B cell (primary cell): Measurements from ENCODE around the gene TP53. TPM values are rescaled to one million over a fixed set of nuclear protein-coding genes. Genes with fewer than 3 reads are reported as not detected.

ENCODE experiments used
- ATAC-seq: fragments of 200-7000 bp; cut with Tn5 transposase; one replicate; pipeline ENCODE4 v1.10.0; 2021; ENCODE audit warnings: low read depth, mild to moderate bottlenecking, moderate number of reproducible peaks, moderate library complexity
- CTCF ChIA-PET: fragments of 350-600 bp; sonication (Branson Sonifier 250); formaldehyde crosslinking; loops from one replicate; lab custom pipeline; 2021; ENCODE audit warnings: antibody characterized with exemption, inconsistent platforms; lab: Charles Lee
- POLR2A ChIA-PET: fragments of 350-600 bp; sonication (Branson Sonifier 250); formaldehyde crosslinking; loops from one replicate; lab custom pipeline; 2021; ENCODE audit warnings: antibody characterized with exemption; lab: Charles Lee
- DNase-seq: peaks from one replicate; pipeline ENCODE4 v3.0.0; 2013
- H2AFZ ChIP-seq: 2 replicates; pipeline ENCODE4 v1.6.1; 2012; ENCODE audit warnings: mild to moderate bottlenecking, low read depth, low read length; ENCODE audit not compliant: insufficient read depth, poor library complexity, severe bottlenecking
- H3K27ac ChIP-seq, 2 donors: 1 replicate in 1 of 2; 2 replicates in 1 of 2; pipeline ENCODE4 v1.5.1; 2012 to 2013; ENCODE audit warnings: low read length in 2 of 2, mild to moderate bottlenecking in 2 of 2, moderate library complexity in 1 of 2
- H3K27me3 ChIP-seq, 4 experiments: fragments of 200-600 bp in 1 of 4; sonication (generic) in 1 of 4; replicated peaks in 1 of 4; 1 replicate in 2 of 4; 2 replicates in 2 of 4; pipeline versions ENCODE4 v1.6.1 to v1.7.0; 2013 to 2016; ENCODE audit warnings: low read length in 3 of 4, mild to moderate bottlenecking in 2 of 4, mixed read lengths in 1 of 4, moderate library complexity in 1 of 4; ENCODE audit not compliant: insufficient read depth in 4 of 4, control insufficient read depth in 3 of 4; ENCODE audit errors: control extremely low read depth in 1 of 4
- H3K36me3 ChIP-seq, 2 experiments: replicated peaks in 1 of 2; 1 replicate in 1 of 2; 2 replicates in 1 of 2; pipeline versions ENCODE4 v1.6.1 to v1.7.1; 2013; ENCODE audit warnings: low read length in 1 of 2; ENCODE audit not compliant: insufficient read depth in 2 of 2, control insufficient read depth in 1 of 2; ENCODE audit errors: control extremely low read depth in 1 of 2, extremely low read depth in 1 of 2
- H3K4me1 ChIP-seq, 2 donors: fragments of 200-600 bp in 1 of 2; sonication (generic) in 1 of 2; 1 replicate in 1 of 2; 2 replicates in 1 of 2; pipeline versions ENCODE4 v1.5.1 to v1.6.1; 2013 to 2017; ENCODE audit warnings: low read length in 2 of 2; ENCODE audit not compliant: control insufficient read depth in 2 of 2, insufficient read depth in 2 of 2
- H3K4me2 ChIP-seq: replicated peaks from 2 replicates; pipeline ENCODE3; 2012; ENCODE audit warnings: mild to moderate bottlenecking, low read depth, low read length; ENCODE audit not compliant: poor library complexity, severe bottlenecking
- H3K4me3 ChIP-seq, 5 experiments: fragments of 200-600 bp in 1 of 5; sonication (generic) in 1 of 5; 1 replicate in 3 of 5; 2 replicates in 2 of 5; pipeline versions ENCODE4 v1.5.1 to v1.7.0; 2011 to 2016; ENCODE audit warnings: low read length in 4 of 5, mild to moderate bottlenecking in 4 of 5, low read depth in 2 of 5, control low read depth in 1 of 5, moderate library complexity in 1 of 5; ENCODE audit not compliant: insufficient read depth in 1 of 5; ENCODE audit errors: control extremely low read depth in 1 of 5, extremely low read depth in 1 of 5
- H3K79me2 ChIP-seq: fragments of 200-600 bp; sonication (generic); one replicate; pipeline ENCODE4 v1.6.0; 2016; ENCODE audit warnings: low read length; ENCODE audit not compliant: control insufficient read depth, insufficient read depth
- H3K9ac ChIP-seq: fragments of 200-600 bp; sonication (generic); 2 replicates; pipeline ENCODE4 v1.6.1; 2017; ENCODE audit warnings: mild to moderate bottlenecking, low read length, moderate library complexity
- H3K9me3 ChIP-seq, 3 donors: one replicate each; pipeline versions ENCODE4 v1.6.1 to v1.7.1; 2013; ENCODE audit warnings: low read length in 2 of 3; ENCODE audit not compliant: control insufficient read depth in 2 of 3, insufficient read depth in 1 of 3; ENCODE audit errors: control extremely low read depth in 1 of 3
- H4K20me1 ChIP-seq: 2 replicates; pipeline ENCODE4 v1.6.0; 2012; ENCODE audit warnings: mild to moderate bottlenecking, low read length; ENCODE audit not compliant: insufficient read depth, control insufficient read depth, poor library complexity, severe bottlenecking
- H3K27ac Mint-ChIP-seq: one replicate; pipeline ENCODE4 v1.8.0; 2021; ENCODE audit warnings: mixed read lengths
- H3K27me3 Mint-ChIP-seq: one replicate; pipeline ENCODE4 v1.8.0; 2021; ENCODE audit warnings: mixed read lengths
- H3K4me1 Mint-ChIP-seq: one replicate; pipeline ENCODE4 v1.8.0; 2021; ENCODE audit warnings: mixed read lengths
- H3K4me3 Mint-ChIP-seq: one replicate; pipeline ENCODE4 v1.8.0; 2021; ENCODE audit warnings: mixed read lengths
- H3K9me3 Mint-ChIP-seq: one replicate; pipeline ENCODE4 v1.8.0; 2022; ENCODE audit warnings: mixed read lengths; ENCODE audit not compliant: insufficient read depth
- CTCF ChIP-seq: fragments of 200-600 bp; IDR thresholded peaks from one replicate; pipeline ENCODE4 v1.8.0; 2022; ENCODE audit warnings: antibody characterized with exemption, mild to moderate bottlenecking
- EZH2 ChIP-seq: IDR thresholded peaks from 2 replicates; pipeline ENCODE4 v1.6.1; 2012; ENCODE audit warnings: borderline replicate concordance, low read depth, mild to moderate bottlenecking, moderate library complexity, low read length; ENCODE audit not compliant: insufficient read depth, poor library complexity, severe bottlenecking
- WGBS: methylation state at CpG from one replicate; pipeline ENCODE4 v1.1.5; 2013; ENCODE audit warnings: missing lambda C conversion rate; ENCODE audit not compliant: insufficient coverage; 5-methylcytosine and 5-hydroxymethylcytosine counted together
- intact Hi-C: fragments of 100-400 bp; cut with micrococcal nuclease; formaldehyde crosslinking; loops from one replicate; pipeline ENCODE4 v1.10.0; 2022
- polyA plus RNA-seq: library from polyadenylated mRNA; depleted of rRNA; stranded (reverse); fragments of >200 nt; gene quantifications from 2 replicates; pipeline ENCODE4 v1.2.3, GENCODE V29; 2012
- total RNA-seq, 2 donors: library from RNA; stranded (reverse); fragments of 120-200 nt in 1 of 2; gene quantifications; 1 replicate in 1 of 2; 2 replicates in 1 of 2; pipeline versions ENCODE4 v1.2.3 to v1.2.4, GENCODE V29; 2013 to 2022

The TP53 gene
- total and polyA plus RNA-seq, 2 donors (not counting 1 experiment from before 2014, with no cell fraction given): 76.1 to 89.9 TPM

DNA sequence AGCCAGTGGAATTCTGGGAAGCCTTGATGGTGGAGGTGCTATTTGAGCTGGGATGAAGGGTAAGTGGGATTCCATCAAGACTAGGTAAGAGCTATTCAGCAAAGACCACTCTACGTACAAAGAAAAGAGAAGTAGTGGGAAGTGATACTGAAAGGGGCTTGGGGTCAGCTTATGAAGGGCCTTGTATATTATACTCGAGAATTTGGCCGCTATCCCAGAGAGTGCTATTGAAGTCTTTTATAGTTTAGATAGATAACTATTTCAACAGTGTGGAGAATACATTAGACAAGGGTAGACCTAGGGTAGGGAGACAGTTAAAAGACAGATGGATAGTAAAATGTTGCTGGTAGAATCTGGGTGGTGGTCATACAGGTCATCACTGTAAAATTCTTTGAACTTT lies 40.6 kb upstream of the TP53 start:
- Histone ChIP-seq H3K27ac (no peak overlapping the region), H2AFZ (no peak overlapping the region), H3K4me2 (no peak overlapping the region), H3K79me2 (no peaks in the 10 kb centered on the region), H3K9ac (no peak overlapping the region), H3K36me3 (no peaks in the 10 kb centered on the region), H4K20me1 (no peaks in the 10 kb centered on the region), H3K9me3 (no peaks in the 10 kb centered on the region), H3K27me3 (peaks cover 0 to 5% (median 2%) of the 10 kb centered on the region in 4 experiments), H3K4me3 (no peak overlapping the region), H3K4me1 (peaks cover 4 to 6% of the 10 kb centered on the region in 2 donors)
- TF ChIP-seq EZH2: no peak
- no peak overlapping the region for H3K27ac Mint-ChIP-seq
- H3K4me1 Mint-ChIP-seq: peaks cover 6% of the 10 kb centered on the region
- 94% methylated on average over 3 of the region's 3 CpGs for WGBS
- ATAC-seq: no peak
- H3K4me3 Mint-ChIP-seq: no peak overlapping the region
- H3K27me3 Mint-ChIP-seq: peaks cover 20% of the 10 kb centered on the region
- POLR2A ChIA-PET: no interaction called here
- CTCF ChIA-PET: no interaction called here
- no peaks in the 10 kb centered on the region for H3K9me3 Mint-ChIP-seq
- intact Hi-C loops: no loop called here
- no peak for DNase-seq

GRCh38 chr17:7721612-7722011 lies 34.3 kb upstream of the TP53 start:
- no peak overlapping the region for H3K27ac Mint-ChIP-seq
- no peaks in the 10 kb centered on the region for H4K20me1 ChIP-seq
- H3K4me3 Mint-ChIP-seq: no peak overlapping the region
- no peak overlapping the region for H3K27ac ChIP-seq
- POLR2A ChIA-PET: no interaction called here
- H3K27me3 ChIP-seq: peaks cover 0 to 47% (median 27%) of the 10 kb centered on the region in 4 experiments
- DNase-seq (no peak), ATAC-seq (no peak)
- H3K4me3 ChIP-seq: no peak overlapping the region
- no peak overlapping the region for H3K4me2 ChIP-seq
- H3K9me3 ChIP-seq: peaks cover 0 to 3% (median 0%) of the 10 kb centered on the region in 3 donors
- WGBS: 86% methylated on average over 1 of the region's 2 CpGs
- H3K36me3 ChIP-seq: no peaks in the 10 kb centered on the region
- H3K9ac ChIP-seq: no peak overlapping the region
- peaks cover 58% of the 10 kb centered on the region for H3K27me3 Mint-ChIP-seq
- no peak overlapping the region for H2AFZ ChIP-seq
- intact Hi-C loops: no loop called here
- no peak for TF ChIP-seq CTCF
- no peaks in the 10 kb centered on the region for H3K9me3 Mint-ChIP-seq
- CTCF ChIA-PET: interaction anchor here (1.6 kb wide), 1 partner anchor 22 kb away, joined by 6 read pairs; no protein-coding TSS in a partner anchor
- peaks cover 16% of the 10 kb centered on the region for H3K4me1 Mint-ChIP-seq
- peaks cover 15 to 17% of the 10 kb centered on the region in 2 donors for H3K4me1 ChIP-seq
- no peaks in the 10 kb centered on the region for H3K79me2 ChIP-seq
